Parathyroid adenoma (tissue), 2 donors: ENCODE results near the gene UBE2E2.

ENCODE experiments used
- H2AFZ ChIP-seq: fragments of 300-600 bp; sonication (generic); one replicate; pipeline ENCODE4 v1.7.0; 2017; ENCODE audit warnings: antibody characterized with exemption, mild to moderate bottlenecking
- H3K27ac ChIP-seq: fragments of 300-600 bp; sonication (generic); one replicate; pipeline ENCODE4 v1.7.0; 2017
- H3K27me3 ChIP-seq: fragments of 300-600 bp; sonication (generic); one replicate; pipeline ENCODE4 v1.7.0; 2017; ENCODE audit warnings: low read length; ENCODE audit not compliant: control insufficient read depth, insufficient read depth
- H3K36me3 ChIP-seq: fragments of 300-600 bp; sonication (generic); one replicate; pipeline ENCODE4 v1.7.0; 2017; ENCODE audit warnings: low read length; ENCODE audit not compliant: control insufficient read depth, insufficient read depth
- H3K4me1 ChIP-seq: fragments of 300-600 bp; sonication (generic); one replicate; pipeline ENCODE4 v1.7.0; 2017; ENCODE audit warnings: control low read depth
- H3K4me2 ChIP-seq: fragments of 300-600 bp; sonication (generic); one replicate; pipeline ENCODE4 v1.7.0; 2017; ENCODE audit warnings: low read length
- H3K4me3 ChIP-seq: fragments of 300-600 bp; sonication (generic); one replicate; pipeline ENCODE4 v1.7.0; 2017; ENCODE audit warnings: low read depth, low read length
- H3K79me2 ChIP-seq: fragments of 300-600 bp; sonication (generic); one replicate; pipeline ENCODE4 v1.7.0; 2017; ENCODE audit warnings: control low read depth
- H3K9ac ChIP-seq: fragments of 300-600 bp; sonication (generic); one replicate; pipeline ENCODE4 v1.7.0; 2017; ENCODE audit warnings: mild to moderate bottlenecking
- H3K9me3 ChIP-seq: fragments of 300-600 bp; sonication (generic); one replicate; pipeline ENCODE4 v1.7.0; 2017; ENCODE audit warnings: low read length; ENCODE audit not compliant: control insufficient read depth
- TF ChIP-seq, protein P1 (sequence below): fragments of 300-600 bp; sonication (generic); IDR thresholded peaks from one replicate; pipeline ENCODE4 v1.7.0; 2017; ENCODE audit warnings: antibody characterized with exemption, mild to moderate bottlenecking
- donor health status: primary hyperparathyroidism.

UBE2E2 gene

GRCh38 chr3:23501201-23501802 is 298.2 kb downstream of the UBE2E2 start:
- H3K27ac ChIP-seq, result no peak overlapping the region
- no peaks in the 10 kb centered on the region for H3K79me2 ChIP-seq
- no peak overlapping the region for H2AFZ ChIP-seq
- no peak overlapping the region for H3K4me2 ChIP-seq
- H3K4me3 ChIP-seq, result no peak overlapping the region
- no peaks in the 10 kb centered on the region for H3K9me3 ChIP-seq
- TF ChIP-seq, protein P1, sequence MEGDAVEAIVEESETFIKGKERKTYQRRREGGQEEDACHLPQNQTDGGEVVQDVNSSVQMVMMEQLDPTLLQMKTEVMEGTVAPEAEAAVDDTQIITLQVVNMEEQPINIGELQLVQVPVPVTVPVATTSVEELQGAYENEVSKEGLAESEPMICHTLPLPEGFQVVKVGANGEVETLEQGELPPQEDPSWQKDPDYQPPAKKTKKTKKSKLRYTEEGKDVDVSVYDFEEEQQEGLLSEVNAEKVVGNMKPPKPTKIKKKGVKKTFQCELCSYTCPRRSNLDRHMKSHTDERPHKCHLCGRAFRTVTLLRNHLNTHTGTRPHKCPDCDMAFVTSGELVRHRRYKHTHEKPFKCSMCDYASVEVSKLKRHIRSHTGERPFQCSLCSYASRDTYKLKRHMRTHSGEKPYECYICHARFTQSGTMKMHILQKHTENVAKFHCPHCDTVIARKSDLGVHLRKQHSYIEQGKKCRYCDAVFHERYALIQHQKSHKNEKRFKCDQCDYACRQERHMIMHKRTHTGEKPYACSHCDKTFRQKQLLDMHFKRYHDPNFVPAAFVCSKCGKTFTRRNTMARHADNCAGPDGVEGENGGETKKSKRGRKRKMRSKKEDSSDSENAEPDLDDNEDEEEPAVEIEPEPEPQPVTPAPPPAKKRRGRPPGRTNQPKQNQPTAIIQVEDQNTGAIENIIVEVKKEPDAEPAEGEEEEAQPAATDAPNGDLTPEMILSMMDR, result no peak
- H3K9ac ChIP-seq, result no peak overlapping the region
- no peaks in the 10 kb centered on the region for H3K36me3 ChIP-seq
- H3K27me3 ChIP-seq, result no peaks in the 10 kb centered on the region
- H3K4me1 ChIP-seq, result no peaks in the 10 kb centered on the region

DNA sequence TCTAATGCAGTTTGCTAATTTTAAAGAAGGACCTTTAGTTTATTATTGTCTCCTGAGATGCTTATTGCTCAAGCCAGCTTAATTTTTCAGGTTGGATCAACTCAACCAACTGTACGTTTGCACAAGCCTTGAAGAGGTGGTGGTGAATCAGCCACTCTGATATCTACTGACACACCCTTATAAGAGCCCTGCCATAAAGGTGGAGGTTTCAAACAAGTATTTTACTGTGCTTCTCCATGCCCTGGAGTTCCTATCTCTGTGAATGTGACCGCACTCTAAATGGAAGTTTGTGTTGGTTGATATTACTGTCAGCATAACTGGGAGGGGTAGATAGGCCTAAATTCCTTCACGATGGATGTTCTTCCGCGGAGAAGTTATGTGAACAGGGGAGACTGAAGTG is 305.3 kb downstream of the UBE2E2 start:
- Histone ChIP-seq H3K4me1 (no peaks in the 10 kb centered on the region), H2AFZ (no peak overlapping the region), H3K9me3 (no peaks in the 10 kb centered on the region), H3K36me3 (no peaks in the 10 kb centered on the region), H3K27me3 (no peaks in the 10 kb centered on the region), H3K27ac (no peak overlapping the region), H3K9ac (no peak overlapping the region), H3K4me3 (no peak overlapping the region), H3K79me2 (no peaks in the 10 kb centered on the region), H3K4me2 (no peak overlapping the region)
- TF ChIP-seq, protein P1, result no peak

DNA sequence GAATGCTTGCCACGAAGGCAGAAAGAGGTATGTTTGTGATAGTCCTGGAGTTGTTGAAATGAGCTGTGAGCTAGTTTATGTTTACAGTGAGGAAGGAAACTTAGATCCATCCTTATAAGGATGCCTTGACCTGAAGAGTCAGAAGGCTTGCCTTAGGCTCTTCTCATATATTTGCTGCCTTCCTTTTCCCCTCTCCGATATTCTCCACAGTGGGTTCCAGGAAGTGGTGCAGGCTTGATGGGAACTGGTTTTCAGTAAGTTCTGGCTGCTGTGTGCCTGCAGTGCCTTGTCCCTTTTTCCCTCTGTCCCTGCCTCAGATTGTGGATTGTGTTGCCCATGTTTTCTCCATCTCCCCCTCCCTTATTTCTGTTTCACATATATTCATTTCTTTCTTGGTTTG is 315.3 kb downstream of the UBE2E2 start:
- H3K4me1 ChIP-seq, result no peaks in the 10 kb centered on the region
- H2AFZ ChIP-seq, result no peak overlapping the region
- TF ChIP-seq, protein P1, result no peak
- H3K27ac ChIP-seq, result no peak overlapping the region
- no peaks in the 10 kb centered on the region for H3K27me3 ChIP-seq
- no peaks in the 10 kb centered on the region for H3K79me2 ChIP-seq
- H3K36me3 ChIP-seq, result no peaks in the 10 kb centered on the region
- no peak overlapping the region for H3K9ac ChIP-seq
- H3K4me2 ChIP-seq, result no peak overlapping the region
- no peak overlapping the region for H3K4me3 ChIP-seq
- no peaks in the 10 kb centered on the region for H3K9me3 ChIP-seq

GRCh38 chr3:23519314-23520208 is 316.4 kb downstream of the UBE2E2 start:
- TF ChIP-seq, protein P1, result no peak
- Histone ChIP-seq H3K9ac (no peak overlapping the region), H3K27me3 (no peaks in the 10 kb centered on the region)

More at GRCh38 chr3:23519314-23520208, 316.4 kb downstream of the UBE2E2 start:
- H3K79me2 ChIP-seq, result no peaks in the 10 kb centered on the region
- no peak overlapping the region for H3K27ac ChIP-seq
- no peaks in the 10 kb centered on the region for H3K9me3 ChIP-seq
- H3K4me3 ChIP-seq, result no peak overlapping the region
- no peaks in the 10 kb centered on the region for H3K36me3 ChIP-seq
- H3K4me2 ChIP-seq, result no peak overlapping the region
- no peak overlapping the region for H2AFZ ChIP-seq
- no peaks in the 10 kb centered on the region for H3K4me1 ChIP-seq
